ENCODE results near the gene SPOCK1.

The SPOCK1 gene

GRCh38 chr5:137403869-137404268, 95.3 kb downstream of the SPOCK1 start:
- no peak for TF ChIP-seq CTCF (IDR thresholded peaks at IDR 0.05; ENCODE audit: low read depth, low read length, missing control alignments)
- no peak for DNase-seq (ENCODE audit: extremely low read depth, low read depth)

DNA sequence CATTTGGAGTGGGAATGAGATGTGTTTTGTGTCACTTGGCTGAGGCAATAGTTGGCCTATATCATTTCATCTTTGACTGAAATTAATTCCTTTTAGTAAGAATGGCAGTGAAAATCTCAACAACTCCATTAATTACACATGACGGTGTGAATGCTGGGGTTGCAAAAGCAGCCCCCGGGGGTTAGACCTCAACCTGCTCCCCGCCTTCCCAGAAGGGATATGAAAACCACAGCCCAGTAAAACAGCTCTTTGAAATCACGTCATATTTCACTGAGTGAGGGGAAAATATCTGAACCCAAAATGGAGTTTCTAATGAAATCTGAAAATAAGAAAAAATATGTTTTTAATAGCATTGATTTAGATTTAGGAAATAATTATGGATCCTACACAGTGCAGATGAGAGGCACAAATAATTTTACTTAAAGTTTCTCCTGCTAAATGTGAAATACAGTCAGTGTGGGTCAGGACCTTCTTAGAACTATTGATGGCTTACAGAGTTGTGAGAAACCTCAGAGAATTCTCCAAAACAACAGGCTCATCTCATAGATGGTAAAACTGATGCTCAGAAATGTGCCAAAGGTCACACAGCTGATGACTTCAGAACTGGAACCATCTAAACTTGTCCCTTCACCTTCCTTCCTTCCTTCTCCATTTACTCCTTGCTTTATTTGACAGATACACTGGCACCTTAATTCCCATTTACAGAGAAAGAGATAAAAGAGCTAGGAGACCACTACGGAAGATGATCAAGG, 96.5 kb downstream of the SPOCK1 start:
- TF ChIP-seq CTCF (IDR thresholded peaks at IDR 0.05; ENCODE audit: low read depth, low read length, missing control alignments) = no peak
- no peak overlapping the region for H3K4me3 ChIP-seq (replicated peaks; ENCODE audit: low read depth, low read length)
- DNase-seq (ENCODE audit: extremely low read depth, low read depth) = no peak

More at GRCh38 chr5:137403869-137404268, 95.3 kb downstream of the SPOCK1 start:
- H3K4me3 ChIP-seq (replicated peaks; ENCODE audit: low read depth, low read length) = no peak overlapping the region

DNA sequence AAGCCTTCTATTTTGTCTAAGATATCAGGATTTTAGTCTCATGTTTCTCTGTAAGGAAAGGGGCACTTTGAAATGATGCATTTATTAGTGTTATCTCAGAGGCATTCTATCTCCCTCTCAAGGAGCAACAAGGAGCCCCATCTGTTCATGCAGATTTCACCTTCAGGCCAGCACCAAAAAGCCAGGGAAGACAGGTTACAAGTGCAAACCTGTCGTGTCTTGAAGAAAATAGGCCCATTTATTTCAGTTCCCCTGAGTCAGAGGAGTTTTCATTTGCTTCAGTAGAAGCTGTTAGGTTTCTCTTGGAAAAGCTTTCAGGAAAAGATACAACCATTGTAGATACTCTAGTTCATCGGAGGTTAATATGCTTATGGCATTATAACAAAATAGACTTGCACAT, 97.2 kb downstream of the SPOCK1 start:
- TF ChIP-seq CTCF (IDR thresholded peaks at IDR 0.05; ENCODE audit: low read depth, low read length, missing control alignments) = no peak
- DNase-seq (ENCODE audit: extremely low read depth, low read depth) = no peak
- H3K4me3 ChIP-seq (replicated peaks; ENCODE audit: low read depth, low read length) = no peak overlapping the region

GRCh38 chr5:137400571-137400970, 98.6 kb downstream of the SPOCK1 start:
- TF ChIP-seq CTCF (IDR thresholded peaks at IDR 0.05; ENCODE audit: low read depth, low read length, missing control alignments) = no peak
- no peak overlapping the region for H3K4me3 ChIP-seq (replicated peaks; ENCODE audit: low read depth, low read length)
- no peak for DNase-seq (ENCODE audit: extremely low read depth, low read depth)

DNA sequence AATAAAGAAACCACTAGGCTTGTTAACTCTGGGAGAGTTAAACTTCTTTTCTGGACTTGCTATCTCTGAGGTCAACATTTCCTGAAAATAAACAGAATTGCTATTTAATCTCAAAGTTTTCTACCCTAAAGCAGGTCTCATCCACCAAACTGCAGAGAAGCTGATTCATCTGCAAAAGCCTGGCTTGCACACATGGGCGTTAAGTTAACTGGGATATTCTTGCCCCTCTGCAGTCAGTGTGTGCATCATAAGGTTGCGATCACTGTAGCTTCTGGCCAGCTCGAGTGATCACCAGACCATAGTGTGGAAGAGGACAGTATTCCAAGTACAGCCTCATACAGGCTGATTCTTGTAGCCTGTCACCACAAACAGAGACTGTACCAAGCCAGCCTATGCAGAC, 99.2 kb downstream of the SPOCK1 start:
- no peak overlapping the region for H3K4me3 ChIP-seq (replicated peaks; ENCODE audit: low read depth, low read length)
- TF ChIP-seq CTCF (IDR thresholded peaks at IDR 0.05; ENCODE audit: low read depth, low read length, missing control alignments) = no peak
- no peak for DNase-seq (ENCODE audit: extremely low read depth, low read depth)

DNA sequence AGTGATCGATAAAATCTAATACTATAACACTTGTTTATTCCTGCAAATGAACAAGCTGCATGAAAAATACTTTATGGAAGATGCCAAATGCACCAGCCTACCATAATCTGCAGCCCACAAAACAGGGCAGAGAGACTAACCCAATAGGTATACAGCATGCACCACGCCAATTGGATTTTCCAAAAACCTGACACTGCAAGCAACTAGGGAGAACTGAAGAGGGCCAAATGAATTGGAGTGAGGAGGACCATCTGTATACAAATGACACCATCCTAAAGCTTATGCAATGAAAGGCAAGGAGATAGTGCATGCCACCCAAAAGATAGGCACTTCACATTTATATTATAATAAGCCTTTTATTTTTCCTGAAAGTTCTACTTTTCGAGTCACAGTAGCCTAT, 100.4 kb downstream of the SPOCK1 start:
- TF ChIP-seq CTCF (IDR thresholded peaks at IDR 0.05; ENCODE audit: low read depth, low read length, missing control alignments) = no peak
- no peak for DNase-seq (ENCODE audit: extremely low read depth, low read depth)
- H3K4me3 ChIP-seq (replicated peaks; ENCODE audit: low read depth, low read length) = no peak overlapping the region

- DNase-seq (ENCODE audit: extremely low read depth, low read depth) = no peak
- no peak for TF ChIP-seq CTCF (IDR thresholded peaks at IDR 0.05; ENCODE audit: low read depth, low read length, missing control alignments)
- no peak overlapping the region for H3K4me3 ChIP-seq (replicated peaks; ENCODE audit: low read depth, low read length)
These were observed 101.0 kb downstream of the SPOCK1 start for GRCh38 chr5:137398154-137398553.
